ENCODE results near the gene EFL1.
"Not testable (repeated sequence)": the region's sequence is repeated elsewhere in the genome, so short reads cannot be mapped to it uniquely, and the experiment has no call there.

The EFL1 gene

DNA sequence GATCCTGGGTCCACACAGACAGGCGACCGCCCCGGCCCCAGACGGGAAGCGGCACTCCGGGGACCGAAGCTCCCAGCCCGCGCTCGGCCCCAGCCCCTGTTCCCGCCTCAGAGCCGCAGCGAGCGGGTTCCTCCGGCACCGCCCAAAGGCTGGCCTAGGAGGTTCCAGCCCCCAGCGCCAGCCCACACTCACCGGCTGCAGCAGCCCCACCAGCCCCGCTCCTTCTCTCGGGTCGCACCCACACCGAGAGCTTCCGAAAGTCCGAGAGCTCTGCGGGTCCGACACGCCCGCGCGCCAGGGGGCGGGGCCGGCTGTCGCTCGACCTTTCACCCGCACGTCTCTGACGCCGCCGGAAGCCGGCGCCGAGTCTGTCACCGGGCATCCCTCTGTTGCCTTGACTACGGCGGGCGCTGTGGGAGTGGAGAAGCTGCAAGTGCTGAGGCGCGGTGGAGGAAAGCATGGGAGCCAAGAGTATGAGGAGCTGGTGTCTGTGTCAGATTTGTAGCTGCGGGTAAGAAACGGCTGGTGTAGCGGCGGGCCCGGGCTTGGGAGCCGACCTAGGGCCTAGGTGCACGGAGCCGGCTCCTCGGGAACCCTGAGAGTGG, at the start of gene EFL1, which contains the start of gene SAXO2:
Gene EFL1, minus strand, starts transcription at position 313 of the 605 bp plus-strand sequence. CDS start 956 bp downstream, outside the sequence.
Gene SAXO2, plus strand, starts transcription at position 397 of the 605 bp plus-strand sequence. Its CDS starts 62 bp downstream, at position 459.
- DNase-seq (ENCODE audit: low read depth in 2 of 2): peak; percentile 51 to 57

DNA sequence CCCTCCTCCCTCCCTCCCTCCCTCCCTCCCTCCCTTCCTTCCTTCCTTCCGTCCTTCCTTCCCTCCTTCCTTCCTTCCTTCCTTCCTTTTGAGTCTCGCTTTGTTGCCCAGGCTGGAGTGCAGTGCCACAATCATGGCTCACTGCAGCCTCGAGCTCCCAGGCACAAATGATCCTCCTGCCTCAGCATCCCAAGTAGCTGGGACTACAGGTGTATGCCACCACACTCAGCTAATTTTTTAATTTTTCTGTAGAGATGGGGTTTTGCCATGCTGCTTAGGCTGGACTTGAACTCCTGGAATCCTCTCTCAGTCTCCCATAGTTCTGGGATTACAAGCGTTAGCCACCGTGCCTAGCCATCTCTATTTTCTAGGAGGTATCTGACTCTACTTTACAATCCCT, 48.8 kb upstream of the EFL1 start:
- DNase-seq (ENCODE audit: low read depth in 2 of 2): not testable (repeated sequence)

DNA sequence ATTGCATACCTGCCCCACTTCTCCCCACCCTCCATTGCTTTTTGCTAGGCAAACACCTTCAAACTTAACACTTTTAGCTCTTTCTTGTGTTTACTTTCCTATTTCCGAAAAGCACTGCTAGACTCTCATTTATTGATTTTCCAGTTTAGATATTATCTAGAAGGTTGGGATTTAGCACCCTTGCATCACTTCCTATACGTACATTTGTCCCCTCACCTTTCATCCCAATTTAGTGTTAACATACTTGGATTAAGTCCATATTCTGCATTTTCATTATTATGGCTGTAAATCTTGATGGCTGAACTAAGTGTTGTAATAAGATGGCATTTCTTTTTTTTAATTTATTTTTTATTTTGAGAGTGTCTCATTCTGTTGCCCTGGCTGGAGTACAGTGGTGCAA, 47.3 kb upstream of the EFL1 start:
- no peak for DNase-seq (ENCODE audit: low read depth in 2 of 2)

DNA sequence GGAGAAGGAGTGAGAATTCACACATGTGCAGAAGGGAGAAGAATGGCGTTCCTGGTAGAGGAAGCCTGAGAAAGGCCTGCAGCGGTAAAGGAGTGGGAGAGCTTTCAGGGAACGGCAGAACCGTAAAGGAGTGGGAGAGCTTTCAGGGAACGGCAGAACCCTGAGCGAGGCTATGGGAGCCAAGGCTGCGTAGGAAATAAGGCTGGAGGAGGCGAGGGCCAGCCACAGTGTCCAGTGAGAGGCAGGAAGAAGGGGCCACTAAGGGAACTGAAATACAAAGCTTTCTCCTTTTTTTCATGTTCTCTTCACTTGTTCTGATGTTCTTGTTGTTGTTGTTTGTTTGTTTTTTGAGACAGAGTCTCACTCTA, 45.2 kb upstream of the EFL1 start:
- DNase-seq (ENCODE audit: low read depth in 2 of 2): no peak

DNA sequence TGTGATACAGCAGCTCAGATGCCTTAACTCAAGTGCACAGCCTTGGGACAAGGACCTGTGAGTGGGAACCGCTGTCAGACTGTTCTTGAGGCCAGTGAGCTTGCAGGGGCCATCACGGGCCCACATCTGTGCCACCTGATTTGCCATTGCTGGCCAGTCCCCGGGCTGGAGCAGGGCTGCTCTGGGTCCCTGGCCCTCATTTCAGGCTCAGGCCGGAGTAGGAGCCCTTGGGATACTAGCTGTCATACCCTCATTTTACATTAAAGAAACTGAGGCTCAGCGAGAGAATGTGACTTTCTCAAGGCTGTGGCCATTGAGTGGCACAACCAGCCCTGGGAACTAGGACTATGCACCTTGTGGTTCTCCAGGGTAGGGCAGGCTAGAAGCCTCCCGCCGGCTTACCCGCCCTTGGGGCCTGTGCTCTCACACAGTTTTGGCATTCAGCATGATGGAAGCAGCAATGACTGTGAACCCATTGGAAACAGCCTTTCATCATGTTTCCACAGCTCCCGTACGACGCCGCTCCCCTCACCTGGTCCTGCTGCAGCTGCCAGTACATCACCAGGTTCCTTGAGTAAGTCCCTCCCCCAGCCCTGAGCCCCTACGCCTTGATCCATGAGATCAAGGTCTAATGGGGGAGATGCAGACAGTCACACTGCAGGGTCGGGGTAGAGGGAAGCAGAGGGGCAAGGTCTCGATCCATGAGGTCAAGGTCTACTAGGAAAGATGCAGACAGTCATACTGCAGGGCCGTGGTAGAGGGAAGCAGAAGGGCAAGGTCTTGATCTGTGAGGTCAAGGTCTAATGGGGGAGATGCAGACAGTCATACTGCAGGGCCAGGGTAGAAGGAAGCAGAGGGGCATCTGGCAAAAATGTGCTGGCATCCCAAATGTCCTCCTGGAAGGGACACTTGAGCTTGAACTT, 44.5 kb upstream of the EFL1 start:
- no peak for DNase-seq (ENCODE audit: low read depth in 2 of 2)

DNA sequence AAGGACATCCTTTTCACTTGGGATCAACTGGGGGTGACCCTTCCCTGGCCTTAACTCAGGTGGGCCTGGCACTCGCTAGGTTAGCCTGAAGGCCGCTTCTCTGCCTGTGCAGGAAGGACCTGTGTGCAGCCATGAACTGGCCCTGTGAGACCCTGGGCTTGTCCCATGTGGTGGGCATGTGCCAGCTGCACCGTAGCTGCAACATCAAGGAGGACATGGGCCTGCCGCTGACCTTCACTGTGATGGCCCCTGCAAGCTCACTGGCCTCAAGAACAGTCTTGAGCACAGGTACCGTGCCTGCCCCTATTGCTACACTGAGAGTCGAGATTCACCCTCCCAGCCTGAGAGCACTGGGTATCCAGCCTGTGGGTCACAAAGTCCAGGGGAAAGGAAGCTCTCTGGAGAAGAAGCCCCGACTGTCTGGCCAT, 43.1 kb upstream of the EFL1 start:
- DNase-seq (ENCODE audit: low read depth in 2 of 2): no peak

DNA sequence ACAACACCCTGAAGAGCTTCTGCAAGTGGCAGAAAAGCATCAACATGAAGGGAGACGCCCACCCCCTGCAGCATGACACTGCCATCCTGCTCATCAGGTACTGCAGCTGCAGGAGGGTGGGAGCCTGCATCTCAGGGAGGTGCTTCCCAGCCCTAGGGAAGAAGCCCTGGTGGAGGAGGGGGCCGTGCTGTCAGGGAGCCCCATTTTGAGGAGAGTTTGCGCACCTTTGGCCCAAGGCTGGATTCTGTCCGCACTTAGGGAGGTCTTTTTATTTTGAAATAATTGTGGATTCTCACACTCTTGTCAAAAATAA, 42.2 kb upstream of the EFL1 start:
- no peak for DNase-seq (ENCODE audit: low read depth in 2 of 2)

DNA sequence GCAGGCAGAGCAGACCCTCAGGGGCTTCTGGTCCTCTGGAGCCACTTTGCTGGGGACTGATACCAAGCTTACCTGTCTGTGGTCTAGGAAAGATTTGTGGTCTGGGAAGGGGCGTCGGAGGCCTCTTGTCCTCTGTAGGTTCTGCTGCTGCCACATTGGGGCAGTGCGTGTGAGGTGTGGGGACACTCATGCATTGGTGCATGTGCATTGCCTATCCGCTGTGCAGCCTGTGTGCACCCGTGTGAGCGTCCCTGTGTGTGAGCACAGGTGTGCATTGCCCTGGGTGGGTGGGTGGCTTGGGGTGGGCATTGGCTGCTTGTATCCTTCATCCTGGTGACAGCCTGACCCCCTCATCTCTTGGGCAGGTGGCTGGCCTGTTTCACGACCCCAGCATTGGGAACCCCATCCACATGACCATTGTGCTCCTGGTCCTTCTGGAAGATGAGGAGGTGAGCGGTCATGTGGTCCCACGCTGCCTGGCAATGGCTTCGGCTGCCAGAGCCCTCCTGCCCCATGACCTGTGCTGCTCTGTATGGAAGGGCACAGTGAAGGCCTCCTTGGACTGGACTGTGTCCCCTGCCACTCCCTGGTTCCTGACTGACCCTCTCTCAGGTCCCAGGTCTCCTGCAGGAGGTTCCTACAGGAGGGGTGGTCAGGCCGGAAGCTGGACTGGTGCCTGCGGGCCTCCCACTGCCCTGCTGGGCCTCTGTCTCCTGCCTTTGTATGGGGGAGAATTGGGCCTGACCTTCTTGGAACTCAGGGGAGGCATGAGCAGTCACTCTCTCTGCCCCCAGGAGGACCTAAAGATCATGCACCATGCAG, 41.6 kb upstream of the EFL1 start:
- DNase-seq (ENCODE audit: low read depth in 2 of 2): no peak

DNA sequence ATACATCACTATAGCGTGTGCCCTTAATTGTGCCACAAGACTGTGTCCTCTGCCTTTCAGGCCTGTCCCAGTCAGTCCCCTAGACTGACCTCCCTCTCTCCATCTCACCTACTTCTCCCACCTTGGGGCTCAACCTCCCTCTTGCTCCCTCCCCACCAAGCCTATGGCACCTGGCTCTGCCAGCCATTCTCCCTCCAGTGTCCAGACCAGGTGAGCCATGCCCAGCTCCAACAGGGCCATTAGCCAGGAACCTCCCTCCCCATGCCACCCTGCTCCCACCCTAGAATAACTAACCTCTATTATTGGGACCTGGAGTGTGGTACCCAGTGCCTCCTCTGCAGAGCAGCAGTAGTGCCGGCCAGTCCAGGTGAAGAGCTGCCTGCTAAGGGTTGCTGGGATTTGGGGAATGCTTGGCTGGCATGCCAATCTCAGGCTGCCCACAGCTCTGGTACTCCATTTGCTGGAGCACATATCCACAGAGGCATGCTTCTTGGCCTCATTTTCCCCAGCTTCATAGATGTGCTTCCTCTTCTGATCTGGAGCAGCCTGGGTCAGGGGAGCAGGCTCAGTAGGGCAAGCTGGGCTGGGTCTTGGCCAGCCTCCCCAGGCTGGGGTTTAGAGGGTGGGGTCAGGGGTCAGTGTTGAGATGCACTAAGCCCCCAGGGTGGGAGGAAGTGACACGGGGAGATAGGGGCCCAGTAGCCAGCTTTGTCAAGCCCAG, 38.9 kb upstream of the EFL1 start:
- DNase-seq (ENCODE audit: low read depth in 2 of 2): no peak

DNA sequence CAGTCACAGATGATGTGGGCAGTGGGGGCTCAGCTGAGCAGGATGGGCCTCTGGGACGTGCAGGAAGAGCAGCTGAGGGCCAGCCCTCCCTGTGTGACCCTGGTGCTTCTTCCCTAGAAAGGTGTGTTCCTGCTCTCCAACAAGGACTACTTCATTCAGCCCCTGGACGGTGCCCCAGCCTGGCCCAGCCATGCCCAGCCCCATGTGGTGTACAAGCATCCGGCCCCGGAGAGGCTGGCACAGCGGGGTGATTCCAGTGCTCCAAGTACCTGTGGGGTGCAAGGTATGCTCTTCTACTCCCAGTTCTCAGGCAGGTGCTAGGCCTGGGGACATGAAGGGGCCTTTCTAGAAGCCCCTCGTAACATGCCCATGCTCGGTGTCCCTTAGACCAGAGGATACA, 38.3 kb upstream of the EFL1 start:
- DNase-seq (ENCODE audit: low read depth in 2 of 2): no peak

DNA sequence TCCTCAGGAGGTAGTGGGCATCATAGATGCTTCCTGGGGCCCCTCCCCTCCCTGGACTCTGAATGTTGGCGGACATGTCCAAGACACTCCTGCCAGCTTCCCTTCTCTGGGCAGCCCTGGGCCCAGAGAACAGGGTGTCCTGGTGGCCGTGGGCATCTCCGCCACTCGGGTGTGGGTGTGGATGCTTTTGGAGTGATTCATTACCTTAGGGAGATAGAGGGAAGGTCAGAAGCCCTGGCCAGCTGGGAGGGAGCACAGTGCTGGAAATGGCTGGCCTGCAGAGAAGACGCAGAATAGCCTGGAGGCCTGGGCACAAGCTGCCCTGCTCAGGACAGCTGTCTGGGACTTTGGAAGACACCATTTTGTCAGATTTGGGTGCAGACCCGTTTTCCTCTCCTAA, 37.8 kb upstream of the EFL1 start:
- DNase-seq (ENCODE audit: low read depth in 2 of 2): not testable (repeated sequence)

DNA sequence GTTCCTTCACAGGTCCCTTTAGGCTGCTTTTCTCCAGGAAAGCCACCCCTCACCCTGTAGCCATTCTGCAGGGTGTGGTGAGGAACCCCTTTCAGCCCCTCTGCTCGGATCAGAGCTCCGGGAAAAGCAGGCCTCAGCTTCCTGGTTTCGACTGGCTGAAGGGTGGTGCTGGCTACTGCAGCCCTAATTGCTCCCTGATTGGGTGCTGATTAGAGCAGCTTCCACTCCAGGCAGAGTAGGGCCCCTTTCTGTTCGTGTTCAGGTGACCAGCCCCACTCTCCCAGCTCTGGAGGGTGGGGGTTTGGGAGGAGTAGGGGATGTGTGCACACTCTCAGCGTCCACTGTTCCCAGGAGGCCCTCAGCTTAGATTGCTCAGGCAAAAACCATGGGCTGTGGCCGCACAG, 37.0 kb upstream of the EFL1 start:
- DNase-seq (ENCODE audit: low read depth in 2 of 2): not testable (repeated sequence)

DNA sequence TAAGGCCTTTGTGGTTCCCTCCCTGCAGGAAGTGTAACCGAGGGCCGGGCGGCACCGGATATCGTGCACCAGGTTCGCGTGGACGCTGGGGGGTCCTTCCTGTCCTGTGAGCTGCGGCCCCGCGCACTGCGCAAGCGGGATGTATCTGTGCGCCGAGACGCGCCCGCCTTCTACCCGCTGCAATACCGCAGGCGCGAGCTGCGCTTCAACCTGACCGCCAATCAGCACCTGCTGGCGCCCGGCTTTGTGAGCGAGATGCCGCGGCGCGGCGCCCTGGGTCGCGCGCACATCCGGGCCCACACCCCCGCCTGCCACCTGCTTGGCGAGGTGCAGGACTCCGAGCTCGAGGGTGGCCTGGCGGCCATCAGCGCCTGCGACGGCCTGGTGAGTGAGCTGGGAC, 36.0 kb upstream of the EFL1 start:
- no peak for DNase-seq (ENCODE audit: low read depth in 2 of 2)

DNA sequence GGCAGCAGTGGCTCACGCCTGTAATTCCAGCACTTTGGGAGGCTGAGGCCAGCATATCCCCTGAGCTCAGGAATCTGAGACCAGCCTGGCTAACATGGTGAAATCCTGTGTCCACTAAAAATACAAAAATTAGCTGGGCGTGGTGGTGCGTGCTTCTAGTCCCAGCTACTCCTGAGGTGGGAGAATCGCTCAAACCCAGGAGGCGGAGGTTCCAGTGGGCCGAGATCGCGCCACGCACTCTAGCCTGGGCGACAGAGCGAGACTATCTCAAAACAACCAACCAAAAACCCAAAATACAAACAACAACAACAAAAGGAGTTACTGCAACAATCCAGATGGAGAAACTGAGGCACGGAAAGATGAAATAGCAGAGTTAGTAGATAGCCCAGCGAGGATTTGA, 35.5 kb upstream of the EFL1 start:
- DNase-seq (ENCODE audit: low read depth in 2 of 2): no peak

DNA sequence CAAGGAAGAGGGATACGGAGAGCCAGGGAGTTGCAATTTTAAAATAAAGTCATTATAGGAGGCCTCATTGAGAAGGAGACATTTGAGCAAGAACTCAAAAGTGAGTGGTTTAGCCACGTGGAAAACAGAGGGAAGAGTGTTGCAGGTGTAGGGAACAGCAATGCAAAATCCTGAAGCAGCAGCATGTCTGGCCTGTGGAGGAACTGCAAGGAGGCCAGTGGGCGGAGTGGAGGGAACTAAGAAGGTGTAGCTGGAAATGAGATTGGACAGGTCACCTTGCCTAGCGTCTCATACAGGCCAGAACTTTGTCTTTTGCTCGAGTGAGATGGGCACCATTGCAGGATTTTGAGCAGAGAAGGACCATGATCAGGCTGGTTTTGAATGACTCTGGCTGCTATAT, 35.0 kb upstream of the EFL1 start:
- DNase-seq (ENCODE audit: low read depth in 2 of 2): no peak

DNA sequence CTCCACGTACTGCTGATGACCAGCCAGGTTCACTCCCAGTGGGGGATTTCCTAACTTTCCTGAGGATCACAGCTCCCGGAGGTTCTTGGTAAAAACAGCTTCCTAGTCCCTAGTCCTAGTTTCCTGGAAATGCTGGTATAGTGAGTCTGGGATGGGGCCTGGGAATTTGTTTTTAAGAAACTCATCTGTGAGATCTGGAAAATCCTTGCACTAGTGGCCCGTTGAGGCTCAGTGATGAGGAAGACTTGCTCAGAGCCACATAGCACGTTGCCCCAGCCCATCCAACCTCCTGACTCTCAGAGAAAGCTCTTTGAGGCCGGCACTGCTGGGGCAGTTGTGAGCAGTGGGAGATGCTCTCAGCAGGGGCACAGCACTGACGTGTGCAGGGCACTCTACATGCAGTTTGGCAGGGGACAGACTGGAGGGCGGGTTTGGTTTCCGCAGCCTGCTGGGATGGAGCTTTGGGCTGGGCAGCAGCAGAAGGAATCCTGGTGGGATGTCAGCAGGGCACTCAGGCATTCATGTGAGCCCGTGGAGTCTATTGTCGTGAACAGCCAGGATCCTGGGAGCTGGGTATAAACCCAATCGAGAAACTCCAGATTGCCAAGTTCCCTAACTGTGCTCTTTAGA, 31.6 kb upstream of the EFL1 start:
- no peak for DNase-seq (ENCODE audit: low read depth in 2 of 2)

DNA sequence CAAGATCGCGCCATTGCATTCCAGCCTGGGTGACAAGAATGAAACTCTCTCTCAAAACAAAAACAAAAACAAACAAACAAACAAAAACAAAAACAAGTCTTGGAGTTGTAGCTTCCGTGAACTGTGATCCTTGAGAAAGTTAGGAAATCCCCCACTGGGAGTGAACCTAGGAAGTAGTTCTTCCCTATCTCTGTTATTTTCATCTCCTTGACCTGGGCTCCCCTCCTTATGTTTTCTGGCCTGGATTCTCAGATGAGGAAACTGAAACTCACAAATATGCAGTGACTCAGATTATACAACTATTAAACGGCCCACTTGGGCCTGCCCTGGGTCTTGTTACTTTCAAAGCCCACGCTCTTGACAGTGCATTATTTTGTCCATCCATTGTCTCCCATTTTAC, 29.7 kb upstream of the EFL1 start:
- DNase-seq (ENCODE audit: low read depth in 2 of 2): no peak

DNA sequence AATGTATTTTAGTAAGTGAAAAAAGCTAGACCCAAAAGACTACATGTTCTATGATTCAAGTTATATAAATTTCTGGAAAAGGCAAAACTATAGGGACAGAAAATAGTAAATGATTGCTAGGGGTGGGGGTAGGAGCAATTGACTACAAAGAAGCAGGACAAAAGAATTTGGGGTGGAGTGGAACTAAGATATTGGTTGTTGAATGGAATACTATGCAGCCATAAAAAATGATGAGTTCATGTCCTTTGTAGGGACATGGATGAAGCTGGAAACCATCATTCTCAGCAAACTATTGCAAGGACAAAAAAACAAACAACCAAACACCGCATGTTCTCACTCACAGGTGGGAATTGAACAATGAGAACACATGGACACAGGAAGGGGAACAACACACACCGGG, 25.7 kb upstream of the EFL1 start:
- not testable (repeated sequence) for DNase-seq (ENCODE audit: low read depth in 2 of 2)

DNA sequence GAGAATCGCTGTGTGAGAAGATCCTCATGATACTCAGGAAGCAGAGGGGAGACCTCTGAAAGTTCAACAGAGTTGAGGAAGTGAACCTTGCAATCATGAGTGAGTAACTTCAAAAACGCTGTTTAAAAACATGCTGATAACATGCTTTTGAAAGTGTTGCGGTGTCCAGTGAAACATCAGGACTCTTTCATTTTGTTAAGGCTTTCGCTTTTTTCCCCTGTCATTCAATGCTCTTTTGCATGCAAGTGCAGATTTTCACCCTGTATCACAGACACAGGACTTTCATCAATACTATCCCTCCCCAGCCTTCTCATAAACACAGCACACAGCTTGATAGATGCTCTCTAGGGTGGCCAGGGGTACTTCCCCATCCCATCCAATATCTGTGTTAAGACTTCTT, 23.9 kb upstream of the EFL1 start:
- DNase-seq (ENCODE audit: low read depth in 2 of 2): not testable (repeated sequence)

DNA sequence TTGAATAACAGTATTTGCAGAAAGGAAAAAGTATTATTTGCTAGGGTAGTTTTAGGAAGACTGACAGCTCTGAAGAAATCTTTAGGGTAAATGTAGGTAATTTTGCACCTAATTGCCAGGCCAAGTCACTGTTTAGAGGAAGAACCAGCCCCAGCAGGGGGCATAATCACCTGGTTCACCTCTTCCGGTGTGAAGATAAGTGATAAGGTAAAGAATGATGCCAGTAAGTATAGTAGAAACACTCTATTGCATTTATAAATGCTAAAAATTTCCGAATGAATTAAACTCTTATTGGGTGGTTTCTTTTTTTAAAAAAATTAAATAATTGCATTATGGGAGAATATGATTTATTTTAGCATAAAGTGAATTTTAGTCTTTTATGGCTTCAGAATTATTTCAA, 21.8 kb upstream of the EFL1 start:
- DNase-seq (ENCODE audit: low read depth in 2 of 2): not testable (repeated sequence)

DNA sequence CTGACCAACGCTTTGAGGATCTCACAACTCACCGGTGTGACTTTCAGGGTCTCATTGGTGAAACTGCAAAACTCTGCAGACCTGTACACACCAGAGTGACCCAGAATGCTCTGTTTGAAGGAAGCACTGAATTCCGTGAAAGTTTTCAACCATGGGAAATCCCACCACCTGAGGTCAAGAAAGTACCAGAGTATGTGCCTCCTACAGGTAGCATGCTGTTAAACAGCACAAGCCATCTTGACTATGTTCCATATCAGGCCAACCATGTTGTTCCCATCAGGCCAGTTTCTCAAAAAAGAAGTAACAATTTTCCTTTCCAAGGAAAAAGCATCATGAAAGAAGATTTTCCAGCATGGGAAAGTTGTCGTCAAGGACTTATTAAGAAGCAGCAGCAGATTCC, 19.9 kb upstream of the EFL1 start:
- DNase-seq (ENCODE audit: low read depth in 2 of 2): not testable (repeated sequence)
